Measurements from ENCODE around the gene LGI1. TPM values are rescaled to one million over a fixed set of nuclear protein-coding genes. Genes with fewer than 3 reads are reported as not detected.

LGI1 gene
- polyA plus RNA-seq, 4 donors = 0.24 to 2.3 TPM; not detected in 2

- DNase-seq = no peak
- Histone ChIP-seq H3K4me1 (ENCODE audit: control insufficient read depth in 3 of 3, insufficient read depth in 2 of 3, low read depth in 1 of 3, low read length in 2 of 3) (no peaks in the 10 kb centered on the region), H3K27me3 (ENCODE audit: control insufficient read depth in 3 of 3, insufficient read depth in 3 of 3, low read length in 3 of 3) (peaks cover 0 to 24% (median 14%) of the 10 kb centered on the region in 3 donors), H3K27ac (ENCODE audit: low read depth in 1 of 3, low read length in 2 of 3) (no peak overlapping the region), H3K36me3 (ENCODE audit: control insufficient read depth in 3 of 3, insufficient read depth in 2 of 3, low read depth in 1 of 3, low read length in 3 of 3) (no peaks in the 10 kb centered on the region), H3K4me3 (ENCODE audit: low read depth in 1 of 3, low read length in 3 of 3) (no peak overlapping the region), H3K9me3 (ENCODE audit: control insufficient read depth in 2 of 2, insufficient read depth in 1 of 2, low read depth in 1 of 2, low read length in 1 of 2) (no peaks in the 10 kb centered on the region)
- no peak for FAIRE-seq
- 61 to 85% (median 82%) methylated on average over 5 of the region's 5 CpGs for WGBS, 3 donors
Observed at GRCh38 chr10:93758508-93758885, 761 bp downstream of the LGI1 start.

- H3K4me3 ChIP-seq (ENCODE audit: low read depth in 1 of 3, low read length in 3 of 3) = no peak overlapping the region
- no peak overlapping the region for H3K27ac ChIP-seq (ENCODE audit: low read depth in 1 of 3, low read length in 2 of 3)
- no peak for DNase-seq
- no peaks in the 10 kb centered on the region for H3K36me3 ChIP-seq (ENCODE audit: control insufficient read depth in 3 of 3, insufficient read depth in 2 of 3, low read depth in 1 of 3, low read length in 3 of 3)
- WGBS, 3 donors = 71 to 93% (median 80%) methylated on average over 4 of the region's 4 CpGs
- H3K27me3 ChIP-seq (ENCODE audit: control insufficient read depth in 3 of 3, insufficient read depth in 3 of 3, low read length in 3 of 3) = peaks cover 0 to 24% (median 14%) of the 10 kb centered on the region in 3 donors
- no peak for FAIRE-seq
- H3K4me1 ChIP-seq (ENCODE audit: control insufficient read depth in 3 of 3, insufficient read depth in 2 of 3, low read depth in 1 of 3, low read length in 2 of 3) = no peaks in the 10 kb centered on the region
- H3K9me3 ChIP-seq (ENCODE audit: control insufficient read depth in 2 of 2, insufficient read depth in 1 of 2, low read depth in 1 of 2, low read length in 1 of 2) = no peaks in the 10 kb centered on the region
Observed at GRCh38 chr10:93758891-93759410, 1.2 kb downstream of the LGI1 start.

- FAIRE-seq = no peak
- no peaks in the 10 kb centered on the region for H3K36me3 ChIP-seq (ENCODE audit: control insufficient read depth in 3 of 3, insufficient read depth in 2 of 3, low read depth in 1 of 3, low read length in 3 of 3)
- WGBS, 3 donors = 83 to 87% (median 84%) methylated on average over 7 of the region's 7 CpGs
Observed at GRCh38 chr10:93760490-93760889, 2.8 kb downstream of the LGI1 start.

GRCh38 chr10:93762979-93763391, 5.2 kb downstream of the LGI1 start:
- H3K4me3 ChIP-seq (ENCODE audit: low read depth in 1 of 3, low read length in 3 of 3) = no peak overlapping the region
- H3K36me3 ChIP-seq (ENCODE audit: control insufficient read depth in 3 of 3, insufficient read depth in 2 of 3, low read depth in 1 of 3, low read length in 3 of 3) = no peaks in the 10 kb centered on the region
- no peaks in the 10 kb centered on the region for H3K4me1 ChIP-seq (ENCODE audit: control insufficient read depth in 3 of 3, insufficient read depth in 2 of 3, low read depth in 1 of 3, low read length in 2 of 3)
- H3K9me3 ChIP-seq (ENCODE audit: control insufficient read depth in 2 of 2, insufficient read depth in 1 of 2, low read depth in 1 of 2, low read length in 1 of 2) = no peaks in the 10 kb centered on the region
- DNase-seq (peak; percentile 5 to 29), FAIRE-seq (no peak)
- no peak overlapping the region for H3K27ac ChIP-seq (ENCODE audit: low read depth in 1 of 3, low read length in 2 of 3)
- WGBS, 3 donors = 31 to 34% (median 33%) methylated on average over 5 of the region's 5 CpGs
- peaks cover 0 to 18% (median 12%) of the 10 kb centered on the region in 3 donors for H3K27me3 ChIP-seq (ENCODE audit: control insufficient read depth in 3 of 3, insufficient read depth in 3 of 3, low read length in 3 of 3)

More at GRCh38 chr10:93760490-93760889, 2.8 kb downstream of the LGI1 start:
- Histone ChIP-seq H3K27me3 (ENCODE audit: control insufficient read depth in 3 of 3, insufficient read depth in 3 of 3, low read length in 3 of 3) (peaks cover 0 to 24% (median 14%) of the 10 kb centered on the region in 3 donors), H3K9me3 (ENCODE audit: control insufficient read depth in 2 of 2, insufficient read depth in 1 of 2, low read depth in 1 of 2, low read length in 1 of 2) (no peaks in the 10 kb centered on the region), H3K4me3 (ENCODE audit: low read depth in 1 of 3, low read length in 3 of 3) (no peak overlapping the region), H3K27ac (ENCODE audit: low read depth in 1 of 3, low read length in 2 of 3) (no peak overlapping the region), H3K4me1 (ENCODE audit: control insufficient read depth in 3 of 3, insufficient read depth in 2 of 3, low read depth in 1 of 3, low read length in 2 of 3) (no peaks in the 10 kb centered on the region)
- DNase-seq = no peak

- DNase-seq = no peak
- no peak for FAIRE-seq
- no peak overlapping the region for H3K4me3 ChIP-seq (ENCODE audit: low read depth in 1 of 3, low read length in 3 of 3)
Observed at GRCh38 chr10:93766918-93767317, 9.2 kb downstream of the LGI1 start.

GRCh38 chr10:93767724-93768399, 10.1 kb downstream of the LGI1 start:
- 51 to 58% (median 56%) methylated on average over 5 of the region's 5 CpGs for WGBS, 3 donors

More at GRCh38 chr10:93766918-93767317, 9.2 kb downstream of the LGI1 start:
- Histone ChIP-seq H3K36me3 (ENCODE audit: control insufficient read depth in 3 of 3, insufficient read depth in 2 of 3, low read depth in 1 of 3, low read length in 3 of 3) (no peaks in the 10 kb centered on the region), H3K9me3 (ENCODE audit: control insufficient read depth in 2 of 2, insufficient read depth in 1 of 2, low read depth in 1 of 2, low read length in 1 of 2) (no peaks in the 10 kb centered on the region), H3K27me3 (ENCODE audit: control insufficient read depth in 3 of 3, insufficient read depth in 3 of 3, low read length in 3 of 3) (peaks cover 0 to 4% (median 2%) of the 10 kb centered on the region in 3 donors), H3K4me1 (ENCODE audit: control insufficient read depth in 3 of 3, insufficient read depth in 2 of 3, low read depth in 1 of 3, low read length in 2 of 3) (no peaks in the 10 kb centered on the region), H3K27ac (ENCODE audit: low read depth in 1 of 3, low read length in 2 of 3) (no peak overlapping the region)
- 94 to 95% (median 94%) methylated on average over 2 of the region's 2 CpGs for WGBS, 3 donors

GRCh38 chr10:93768892-93769291, 11.2 kb downstream of the LGI1 start:
- H3K36me3 ChIP-seq (ENCODE audit: control insufficient read depth in 3 of 3, insufficient read depth in 2 of 3, low read depth in 1 of 3, low read length in 3 of 3) = no peaks in the 10 kb centered on the region
- no peak overlapping the region for H3K4me3 ChIP-seq (ENCODE audit: low read depth in 1 of 3, low read length in 3 of 3)
- DNase-seq (no peak), FAIRE-seq (no peak)
- H3K27me3 ChIP-seq (ENCODE audit: control insufficient read depth in 3 of 3, insufficient read depth in 3 of 3, low read length in 3 of 3) = peaks cover 0 to 2% (median 0%) of the 10 kb centered on the region in 3 donors
- no peaks in the 10 kb centered on the region for H3K4me1 ChIP-seq (ENCODE audit: control insufficient read depth in 3 of 3, insufficient read depth in 2 of 3, low read depth in 1 of 3, low read length in 2 of 3)
- no peak overlapping the region for H3K27ac ChIP-seq (ENCODE audit: low read depth in 1 of 3, low read length in 2 of 3)
- H3K9me3 ChIP-seq (ENCODE audit: control insufficient read depth in 2 of 2, insufficient read depth in 1 of 2, low read depth in 1 of 2, low read length in 1 of 2) = no peaks in the 10 kb centered on the region

More at GRCh38 chr10:93767724-93768399, 10.1 kb downstream of the LGI1 start:
- FAIRE-seq (no peak), DNase-seq (no peak)
- Histone ChIP-seq H3K9me3 (ENCODE audit: control insufficient read depth in 2 of 2, insufficient read depth in 1 of 2, low read depth in 1 of 2, low read length in 1 of 2) (no peaks in the 10 kb centered on the region), H3K4me3 (ENCODE audit: low read depth in 1 of 3, low read length in 3 of 3) (no peak overlapping the region), H3K27ac (ENCODE audit: low read depth in 1 of 3, low read length in 2 of 3) (no peak overlapping the region), H3K4me1 (ENCODE audit: control insufficient read depth in 3 of 3, insufficient read depth in 2 of 3, low read depth in 1 of 3, low read length in 2 of 3) (no peaks in the 10 kb centered on the region), H3K36me3 (ENCODE audit: control insufficient read depth in 3 of 3, insufficient read depth in 2 of 3, low read depth in 1 of 3, low read length in 3 of 3) (no peaks in the 10 kb centered on the region), H3K27me3 (ENCODE audit: control insufficient read depth in 3 of 3, insufficient read depth in 3 of 3, low read length in 3 of 3) (peaks cover 0 to 2% (median 2%) of the 10 kb centered on the region in 3 donors)

- Histone ChIP-seq H3K9me3 (ENCODE audit: control insufficient read depth in 2 of 2, insufficient read depth in 1 of 2, low read depth in 1 of 2, low read length in 1 of 2) (no peaks in the 10 kb centered on the region), H3K4me1 (ENCODE audit: control insufficient read depth in 3 of 3, insufficient read depth in 2 of 3, low read depth in 1 of 3, low read length in 2 of 3) (no peaks in the 10 kb centered on the region), H3K4me3 (ENCODE audit: low read depth in 1 of 3, low read length in 3 of 3) (no peak overlapping the region), H3K27ac (ENCODE audit: low read depth in 1 of 3, low read length in 2 of 3) (no peak overlapping the region), H3K36me3 (ENCODE audit: control insufficient read depth in 3 of 3, insufficient read depth in 2 of 3, low read depth in 1 of 3, low read length in 3 of 3) (no peaks in the 10 kb centered on the region), H3K27me3 (ENCODE audit: control insufficient read depth in 3 of 3, insufficient read depth in 3 of 3, low read length in 3 of 3) (peaks cover 0 to 2% (median 0%) of the 10 kb centered on the region in 3 donors)
- FAIRE-seq (no peak), DNase-seq (no peak)
- WGBS, 3 donors = 83 to 86% (median 85%) methylated on average over 7 of the region's 7 CpGs
Observed at GRCh38 chr10:93771354-93771753, 13.6 kb downstream of the LGI1 start.
